ENCODE data around the gene AP3D1.

Gene AP3D1

GRCh38 chr19:2058570-2059421, 92.6 kb downstream of the AP3D1 start:
- DNase-seq, result no peak

- DNase-seq, result no peak
Measured at GRCh38 chr19:2057484-2058469, 93.6 kb downstream of the AP3D1 start.

- DNase-seq, result no peak
Measured at GRCh38 chr19:2056837-2057192, 94.6 kb downstream of the AP3D1 start.

GRCh38 chr19:2055931-2056836, 95.2 kb downstream of the AP3D1 start:
- no peak for DNase-seq

GRCh38 chr19:2054763-2055162, 96.6 kb downstream of the AP3D1 start:
- no peak for DNase-seq

- DNase-seq, result no peak
Measured at GRCh38 chr19:2053601-2054389, 97.6 kb downstream of the AP3D1 start.

- no peak for DNase-seq
Measured at GRCh38 chr19:2051773-2052704, 99.3 kb downstream of the AP3D1 start.

- DNase-seq, result peak; percentile 9
Measured at GRCh38 chr19:2050991-2051772, 100.2 kb downstream of the AP3D1 start, which contains the start of gene MKNK2. TSS of gene MKNK2 (minus strand) at chr19:2051244. CDS start at chr19:2050851, 393 bp downstream.
